ENCODE measurements around the gene HDAC4. TPM values are rescaled to one million over a fixed set of nuclear protein-coding genes. Genes with fewer than 3 reads are reported as not detected.

The HDAC4 gene
- total RNA-seq, 1 donor from 2014 or later, result 46.2 TPM

GRCh38 chr2:239086325-239087020 lies 314.3 kb downstream of the HDAC4 start:
- DNase-seq (ENCODE audit: low spot score, unreplicated experiment), result no peak

GRCh38 chr2:239085201-239085992 lies 315.4 kb downstream of the HDAC4 start:
- Mint-ChIP-seq H3K4me1 (ENCODE audit: low read depth) (no peaks in the 10 kb centered on the region), H3K9me3 (ENCODE audit: low read depth) (no peaks in the 10 kb centered on the region), H3K27ac (peak overlapping the region; percentile 21)

More at GRCh38 chr2:239086325-239087020, 314.3 kb downstream of the HDAC4 start:
- Mint-ChIP-seq H3K9me3 (ENCODE audit: low read depth) (no peaks in the 10 kb centered on the region), H3K27me3 (no peaks in the 10 kb centered on the region), H3K4me1 (ENCODE audit: low read depth) (no peaks in the 10 kb centered on the region), H3K36me3 (ENCODE audit: insufficient read depth) (peaks cover 4% of the 10 kb centered on the region), H3K4me3 (ENCODE audit: low read depth) (no peak overlapping the region), H3K27ac (no peak overlapping the region)
- no peak for TF ChIP-seq CTCF (IDR thresholded peaks at IDR 0.05; ENCODE audit: unreplicated experiment)

GRCh38 chr2:239084007-239084406 lies 316.8 kb downstream of the HDAC4 start:
- H3K4me1 Mint-ChIP-seq (ENCODE audit: low read depth), result no peaks in the 10 kb centered on the region
- H3K9me3 Mint-ChIP-seq (ENCODE audit: low read depth), result no peaks in the 10 kb centered on the region
- peaks cover 2% of the 10 kb centered on the region for H3K36me3 Mint-ChIP-seq (ENCODE audit: insufficient read depth)

More at GRCh38 chr2:239085201-239085992, 315.4 kb downstream of the HDAC4 start:
- Mint-ChIP-seq H3K27me3 (no peaks in the 10 kb centered on the region), H3K4me3 (ENCODE audit: low read depth) (no peak overlapping the region), H3K36me3 (ENCODE audit: insufficient read depth) (peaks cover 2% of the 10 kb centered on the region)
- DNase-seq (ENCODE audit: low spot score, unreplicated experiment), result no peak
- TF ChIP-seq CTCF (IDR thresholded peaks at IDR 0.05; ENCODE audit: unreplicated experiment), result no peak

GRCh38 chr2:239082425-239082824 lies 318.4 kb downstream of the HDAC4 start:
- H3K4me3 Mint-ChIP-seq (ENCODE audit: low read depth), result no peak overlapping the region
- no peak for DNase-seq (ENCODE audit: low spot score, unreplicated experiment)
- no peaks in the 10 kb centered on the region for H3K4me1 Mint-ChIP-seq (ENCODE audit: low read depth)
- no peak for TF ChIP-seq CTCF (IDR thresholded peaks at IDR 0.05; ENCODE audit: unreplicated experiment)
- H3K9me3 Mint-ChIP-seq (ENCODE audit: low read depth), result no peaks in the 10 kb centered on the region
- no peaks in the 10 kb centered on the region for H3K27me3 Mint-ChIP-seq
- peaks cover 2% of the 10 kb centered on the region for H3K36me3 Mint-ChIP-seq (ENCODE audit: insufficient read depth)
- H3K27ac Mint-ChIP-seq, result no peak overlapping the region

More at GRCh38 chr2:239084007-239084406, 316.8 kb downstream of the HDAC4 start:
- no peak for TF ChIP-seq CTCF (IDR thresholded peaks at IDR 0.05; ENCODE audit: unreplicated experiment)
- Mint-ChIP-seq H3K27me3 (no peaks in the 10 kb centered on the region), H3K27ac (no peak overlapping the region), H3K4me3 (ENCODE audit: low read depth) (no peak overlapping the region)
- DNase-seq (ENCODE audit: low spot score, unreplicated experiment), result no peak

- Mint-ChIP-seq H3K4me3 (ENCODE audit: low read depth) (no peak overlapping the region), H3K27me3 (no peaks in the 10 kb centered on the region), H3K36me3 (ENCODE audit: insufficient read depth) (peaks cover 2% of the 10 kb centered on the region), H3K9me3 (ENCODE audit: low read depth) (no peaks in the 10 kb centered on the region), H3K4me1 (ENCODE audit: low read depth) (no peaks in the 10 kb centered on the region), H3K27ac (no peak overlapping the region)
- no peak for DNase-seq (ENCODE audit: low spot score, unreplicated experiment)
- TF ChIP-seq CTCF (IDR thresholded peaks at IDR 0.05; ENCODE audit: unreplicated experiment), result no peak
Measured at GRCh38 chr2:239081622-239082021, 319.2 kb downstream of the HDAC4 start.
